ENCODE results near the gene TCF7. TPM values are rescaled to one million over a fixed set of nuclear protein-coding genes. Genes with fewer than 3 reads are reported as not detected.

TCF7 gene
- total RNA-seq, 1 donor from 2014 or later: 0.55 TPM

DNA sequence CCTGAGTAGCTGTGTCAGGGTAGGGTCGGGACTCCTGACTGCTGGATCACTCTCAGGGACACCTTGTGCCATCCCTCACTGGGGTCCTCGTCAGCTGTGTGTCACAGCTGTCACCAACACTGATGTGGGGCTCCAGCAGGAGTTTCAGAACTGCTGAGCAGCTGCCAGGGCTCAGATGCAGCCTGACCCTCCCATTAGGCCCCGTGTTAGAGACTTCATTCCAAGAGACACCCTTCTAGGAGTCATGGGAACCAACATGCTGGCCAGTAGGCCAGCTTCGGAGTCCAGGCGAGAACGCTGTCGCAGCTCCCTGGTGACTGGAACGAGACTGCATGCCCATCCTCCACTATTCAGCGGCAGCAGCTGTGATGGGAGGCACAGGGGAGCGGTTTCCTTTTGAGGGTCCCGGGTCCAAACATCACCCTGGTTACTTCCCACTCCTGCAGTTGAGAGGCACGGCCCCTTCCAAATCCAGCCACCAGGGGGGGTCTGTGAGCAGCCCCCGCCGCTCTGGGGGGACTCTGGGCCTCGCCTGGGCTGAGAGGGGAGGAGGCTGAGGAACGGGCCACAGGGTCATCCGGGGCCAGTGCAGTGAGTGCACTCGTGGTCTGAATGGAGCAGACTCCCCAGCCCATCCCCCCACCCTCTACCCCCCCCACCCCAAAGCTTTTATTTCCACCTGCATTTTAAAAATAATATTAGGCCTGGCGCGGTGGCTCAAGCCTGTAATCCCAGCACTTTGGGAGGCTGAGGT is 12.6 kb upstream of the TCF7 start:
- Mint-ChIP-seq H3K4me3 (ENCODE audit: unreplicated experiment) (no peak overlapping the region), H3K4me1 (ENCODE audit: low read depth) (peaks cover 12% of the 10 kb centered on the region), H3K27ac (ENCODE audit: unreplicated experiment) (no peak overlapping the region), H3K9me3 (ENCODE audit: low read depth) (no peaks in the 10 kb centered on the region), H3K36me3 (ENCODE audit: low read depth) (no peaks in the 10 kb centered on the region), H3K27me3 (ENCODE audit: low read depth) (peaks cover 1% of the 10 kb centered on the region)
- DNase-seq (ENCODE audit: low spot score): no peak
- TF ChIP-seq, protein P1, sequence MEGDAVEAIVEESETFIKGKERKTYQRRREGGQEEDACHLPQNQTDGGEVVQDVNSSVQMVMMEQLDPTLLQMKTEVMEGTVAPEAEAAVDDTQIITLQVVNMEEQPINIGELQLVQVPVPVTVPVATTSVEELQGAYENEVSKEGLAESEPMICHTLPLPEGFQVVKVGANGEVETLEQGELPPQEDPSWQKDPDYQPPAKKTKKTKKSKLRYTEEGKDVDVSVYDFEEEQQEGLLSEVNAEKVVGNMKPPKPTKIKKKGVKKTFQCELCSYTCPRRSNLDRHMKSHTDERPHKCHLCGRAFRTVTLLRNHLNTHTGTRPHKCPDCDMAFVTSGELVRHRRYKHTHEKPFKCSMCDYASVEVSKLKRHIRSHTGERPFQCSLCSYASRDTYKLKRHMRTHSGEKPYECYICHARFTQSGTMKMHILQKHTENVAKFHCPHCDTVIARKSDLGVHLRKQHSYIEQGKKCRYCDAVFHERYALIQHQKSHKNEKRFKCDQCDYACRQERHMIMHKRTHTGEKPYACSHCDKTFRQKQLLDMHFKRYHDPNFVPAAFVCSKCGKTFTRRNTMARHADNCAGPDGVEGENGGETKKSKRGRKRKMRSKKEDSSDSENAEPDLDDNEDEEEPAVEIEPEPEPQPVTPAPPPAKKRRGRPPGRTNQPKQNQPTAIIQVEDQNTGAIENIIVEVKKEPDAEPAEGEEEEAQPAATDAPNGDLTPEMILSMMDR (IDR thresholded peaks at IDR 0.05): peak; percentile 85

DNA sequence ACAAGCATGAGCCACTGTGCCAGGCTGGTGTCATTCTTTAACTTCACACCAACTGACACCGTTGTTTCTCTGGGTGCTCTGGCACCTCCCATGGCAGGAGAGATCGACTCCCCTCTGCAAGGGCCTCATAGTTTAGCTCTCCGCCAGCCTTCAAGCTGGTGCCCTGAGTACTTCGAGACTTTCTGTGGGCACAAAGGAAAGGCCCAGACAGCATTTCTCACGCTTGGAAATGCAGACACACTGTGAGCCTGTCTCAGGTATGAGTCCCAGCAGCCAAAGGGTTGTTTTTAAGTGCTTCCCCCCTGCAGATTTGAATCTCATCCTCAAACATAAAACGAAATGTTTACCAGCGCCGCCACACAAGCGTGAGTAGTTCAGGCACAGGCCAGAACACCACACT is 11.1 kb upstream of the TCF7 start:
- Mint-ChIP-seq H3K4me1 (ENCODE audit: low read depth) (peaks cover 12% of the 10 kb centered on the region), H3K36me3 (ENCODE audit: low read depth) (no peaks in the 10 kb centered on the region), H3K27ac (ENCODE audit: unreplicated experiment) (no peak overlapping the region), H3K27me3 (ENCODE audit: low read depth) (no peaks in the 10 kb centered on the region), H3K9me3 (ENCODE audit: low read depth) (no peaks in the 10 kb centered on the region), H3K4me3 (ENCODE audit: unreplicated experiment) (no peak overlapping the region)
- DNase-seq (ENCODE audit: low spot score): no peak
- TF ChIP-seq, protein P1 (IDR thresholded peaks at IDR 0.05): no peak

DNA sequence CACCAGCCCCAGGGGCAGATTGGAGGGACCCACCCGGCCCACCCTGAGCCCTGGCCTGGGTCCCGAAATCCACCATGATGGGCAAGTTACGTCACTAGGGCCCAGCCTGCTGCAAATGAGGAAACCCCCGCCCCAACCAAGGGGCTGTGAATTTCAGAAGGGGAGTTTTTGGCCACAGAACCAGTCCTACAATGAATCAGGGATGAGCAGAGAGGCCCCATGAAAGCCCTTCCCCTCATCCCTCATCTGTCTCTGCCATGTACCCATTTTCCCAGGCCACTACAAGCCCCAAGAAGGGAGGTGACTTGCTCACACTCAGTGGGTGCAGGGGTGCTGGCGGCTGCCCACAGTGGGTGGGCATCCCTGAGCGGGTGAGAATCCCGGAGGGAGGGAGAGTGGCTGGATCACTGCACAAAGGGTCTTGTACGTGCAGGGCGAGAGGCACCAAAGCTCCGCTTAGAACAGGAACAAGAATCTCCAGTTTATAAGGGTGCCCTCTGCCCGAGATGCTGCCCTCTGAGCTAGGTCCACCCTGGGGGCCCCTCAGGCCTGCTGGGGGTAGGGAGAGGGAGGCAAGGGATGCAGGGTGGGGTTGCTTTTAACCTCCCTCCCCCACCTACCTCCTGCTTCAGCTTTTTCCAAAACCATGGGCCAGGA is 10.4 kb upstream of the TCF7 start:
- H3K9me3 Mint-ChIP-seq (ENCODE audit: low read depth): no peaks in the 10 kb centered on the region
- peaks cover 12% of the 10 kb centered on the region for H3K4me1 Mint-ChIP-seq (ENCODE audit: low read depth)
- DNase-seq (ENCODE audit: low spot score): no peak
- H3K4me3 Mint-ChIP-seq (ENCODE audit: unreplicated experiment): no peak overlapping the region
- TF ChIP-seq, protein P1 (IDR thresholded peaks at IDR 0.05): no peak
- H3K36me3 Mint-ChIP-seq (ENCODE audit: low read depth): no peaks in the 10 kb centered on the region
- H3K27ac Mint-ChIP-seq (ENCODE audit: unreplicated experiment): no peak overlapping the region
- H3K27me3 Mint-ChIP-seq (ENCODE audit: low read depth): no peaks in the 10 kb centered on the region

DNA sequence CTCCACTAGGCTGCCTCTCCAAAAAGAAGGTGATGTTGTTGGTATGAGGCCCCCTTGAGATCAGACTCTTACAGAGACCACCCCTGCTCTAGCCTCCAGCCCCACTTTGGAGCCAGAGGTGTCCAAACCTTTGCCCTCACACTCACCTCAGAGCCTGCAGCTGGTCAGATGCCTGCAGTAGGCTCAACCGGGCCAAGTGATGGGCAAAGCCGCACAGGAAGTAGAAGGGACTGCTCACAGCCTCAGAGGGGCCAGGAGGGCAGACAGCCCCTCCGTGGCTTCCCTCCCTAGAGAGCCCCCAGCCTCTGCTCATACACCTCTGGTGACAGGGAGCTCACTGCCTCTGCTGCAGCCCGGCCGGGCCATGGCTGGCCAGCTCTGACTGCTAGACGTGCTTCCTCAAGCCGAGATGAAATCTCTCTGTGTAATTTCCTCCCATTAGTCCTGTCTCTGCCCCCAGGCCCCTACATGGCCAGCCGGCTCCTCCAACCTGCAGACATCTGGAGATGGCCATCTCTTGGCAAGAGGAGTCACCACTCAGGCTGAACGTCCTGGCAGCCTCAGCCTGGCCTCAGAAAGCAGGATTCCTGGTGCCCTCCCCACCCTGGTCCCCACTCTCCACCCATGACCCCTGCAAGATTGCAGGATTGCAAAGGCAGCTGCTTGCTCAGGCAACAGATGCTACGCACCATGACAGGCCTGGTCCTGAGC is 7.3 kb upstream of the TCF7 start:
- no peak overlapping the region for H3K4me3 Mint-ChIP-seq (ENCODE audit: unreplicated experiment)
- H3K9me3 Mint-ChIP-seq (ENCODE audit: low read depth): no peaks in the 10 kb centered on the region
- H3K36me3 Mint-ChIP-seq (ENCODE audit: low read depth): no peaks in the 10 kb centered on the region
- no peaks in the 10 kb centered on the region for H3K4me1 Mint-ChIP-seq (ENCODE audit: low read depth)
- no peak overlapping the region for H3K27ac Mint-ChIP-seq (ENCODE audit: unreplicated experiment)
- peaks cover 2% of the 10 kb centered on the region for H3K27me3 Mint-ChIP-seq (ENCODE audit: low read depth)
- TF ChIP-seq, protein P1 (IDR thresholded peaks at IDR 0.05): no peak
- DNase-seq (ENCODE audit: low spot score): no peak

DNA sequence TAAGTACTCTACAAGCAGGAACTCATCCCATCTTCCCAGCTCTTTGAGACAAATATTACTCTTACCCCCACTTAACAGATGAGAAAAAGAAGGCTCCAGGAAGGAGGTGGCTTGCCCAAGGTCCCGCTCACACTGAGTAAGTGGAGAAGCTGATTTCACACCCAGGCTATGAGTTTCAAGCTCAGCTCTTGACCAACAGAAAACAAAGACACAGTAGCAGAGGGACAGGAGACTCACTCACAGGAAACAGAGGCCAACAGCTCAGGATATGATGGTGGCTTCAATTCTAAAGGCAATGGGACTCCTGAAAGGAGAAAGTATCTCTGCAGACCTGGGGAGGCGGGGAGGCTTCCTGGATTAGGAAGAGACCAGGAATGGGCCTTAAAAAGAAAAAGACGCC is 6.7 kb upstream of the TCF7 start:
- DNase-seq (ENCODE audit: low spot score): no peak
- Mint-ChIP-seq H3K4me3 (ENCODE audit: unreplicated experiment) (no peak overlapping the region), H3K27me3 (ENCODE audit: low read depth) (peaks cover 4% of the 10 kb centered on the region), H3K36me3 (ENCODE audit: low read depth) (no peaks in the 10 kb centered on the region), H3K4me1 (ENCODE audit: low read depth) (no peaks in the 10 kb centered on the region), H3K27ac (ENCODE audit: unreplicated experiment) (no peak overlapping the region), H3K9me3 (ENCODE audit: low read depth) (no peaks in the 10 kb centered on the region)
- TF ChIP-seq, protein P1 (IDR thresholded peaks at IDR 0.05): no peak
